K562 (cell line): ENCODE data around the gene GNAL. TPM values are rescaled to one million over a fixed set of nuclear protein-coding genes. Genes with fewer than 3 reads are reported as not detected.

ENCODE experiments used
- ATAC-seq: fragments of 200-7000 bp; cut with Tn5 transposase; 3 replicates; pipeline ENCODE4 v1.9.1; 2020; ENCODE audit warnings: moderate library complexity
- BruUV-seq: library from RNA; stranded (reverse); fragments of 400-500 nt; replicated peaks from 2 replicates; lab custom pipeline; 2021; lab: Mats Ljungman, UMichigan
- CTCF ChIA-PET: fragments of 300-600 bp; formaldehyde crosslinking; extraction: SDS; loops from one replicate; lab custom pipeline; 2021; ENCODE audit warnings: low intra/inter-chr PET ratio; lab: Yijun Ruan, JAX
- POLR2A ChIA-PET: fragments of 300-600, 350-650 bp; sonication (Branson Sonifier 250); formaldehyde crosslinking; extraction: SDS; loops from one replicate; lab custom pipeline; 2021; ENCODE audit warnings: antibody characterized with exemption, inconsistent platforms; lab: Yijun Ruan, JAX
- DNase-seq, 4 experiments: peaks; one replicate each; pipeline versions ENCODE4 v3.0.0 to v3.0.0-alpha.2; 2011 to 2018; ENCODE audit warnings: low spot score in 3 of 4, mixed read lengths in 3 of 4; ENCODE audit errors: extremely low read depth in 1 of 4
- FAIRE-seq: peaks from 2 replicates; lab custom pipeline; 2011; peaks lifted over from hg19 to GRCh38; lab: Jason Lieb, UNC
- H2AFZ ChIP-seq: 2 replicates; pipeline ENCODE4 v1.6.0; 2011; ENCODE audit warnings: low read depth, low read length, control low read depth, inconsistent platforms
- H3K27ac ChIP-seq: fragments of 200-600 bp; 3 replicates; pipeline ENCODE4 v1.8.0; 2011; ENCODE audit warnings: low read depth, mild to moderate bottlenecking, control low read depth, inconsistent platforms, low read length, moderate library complexity, mixed read lengths; ENCODE audit errors: extremely low read depth
- H3K27me3 ChIP-seq, 2 experiments: fragments of 300-600 bp in 1 of 2; 2 replicates in 1 of 2; 3 replicates in 1 of 2; pipeline versions ENCODE4 v1.6.0 to v1.8.0; 2011; ENCODE audit warnings: inconsistent platforms in 2 of 2, low read length in 2 of 2, mild to moderate bottlenecking in 1 of 2, mixed read lengths in 1 of 2, moderate library complexity in 1 of 2; ENCODE audit not compliant: control insufficient read depth in 2 of 2, insufficient read depth in 2 of 2
- H3K36me3 ChIP-seq: fragments of 300-600 bp; 3 replicates; pipeline ENCODE4 v1.8.0; 2011; ENCODE audit warnings: mild to moderate bottlenecking, low read length, inconsistent platforms; ENCODE audit not compliant: control insufficient read depth, insufficient read depth
- H3K4me1 ChIP-seq, 2 experiments: fragments of 200-600 bp in 1 of 2; replicated peaks in 1 of 2; 2 replicates in 1 of 2; 3 replicates in 1 of 2; pipeline versions ENCODE4 v1.5.1 to v1.8.0; 2011; ENCODE audit warnings: inconsistent platforms in 2 of 2, low read length in 2 of 2, mild to moderate bottlenecking in 1 of 2, mixed read lengths in 1 of 2, moderate library complexity in 1 of 2; ENCODE audit not compliant: control insufficient read depth in 2 of 2, insufficient read depth in 2 of 2
- H3K4me2 ChIP-seq: 2 replicates; pipeline ENCODE4 v1.6.1; 2011; ENCODE audit warnings: low read length, control low read depth, inconsistent platforms, mixed read lengths; ENCODE audit not compliant: insufficient read depth
- H3K4me3 ChIP-seq: fragments of 200-600 bp; sonication (generic), shearing (Covaris generic); 2 replicates; pipeline ENCODE4 v1.5.1; 2016; ENCODE audit warnings: control low read depth, inconsistent platforms
- H3K79me2 ChIP-seq: fragments of 200-600 bp; 3 replicates; pipeline ENCODE4 v1.8.0; 2011; ENCODE audit warnings: low read length, inconsistent platforms; ENCODE audit not compliant: control insufficient read depth, insufficient read depth
- H3K9ac ChIP-seq, 2 experiments: 2 replicates each; pipeline versions ENCODE4 v1.6.0 to v1.6.1; 2011; ENCODE audit warnings: low read depth in 2 of 2, low read length in 2 of 2, control low read depth in 1 of 2, inconsistent platforms in 1 of 2, mild to moderate bottlenecking in 1 of 2, mixed read lengths in 1 of 2; ENCODE audit not compliant: insufficient read depth in 1 of 2
- H3K9me1 ChIP-seq: one replicate; pipeline ENCODE4 v1.6.0; 2011; ENCODE audit warnings: inconsistent platforms, mild to moderate bottlenecking, low read length, moderate library complexity; ENCODE audit not compliant: control insufficient read depth, insufficient read depth
- H3K9me3 ChIP-seq: replicated peaks from 2 replicates; pipeline ENCODE4 v1.5.1; 2011; ENCODE audit warnings: low read depth, low read length, inconsistent platforms; ENCODE audit not compliant: control insufficient read depth, insufficient read depth
- H4K20me1 ChIP-seq: replicated peaks from 2 replicates; pipeline ENCODE4 v1.6.1; 2011; ENCODE audit warnings: low read length, inconsistent platforms, mixed read lengths; ENCODE audit not compliant: control insufficient read depth, insufficient read depth
- CCNT2 ChIP-seq: IDR thresholded peaks from 2 replicates; pipeline ENCODE4 v1.6.1; 2011; ENCODE audit warnings: borderline replicate concordance, low read depth, mild to moderate bottlenecking, moderate library complexity, mixed read lengths, low read length; ENCODE audit not compliant: insufficient read length; ENCODE audit errors: extremely low read depth
- CHD7 ChIP-seq: fragments of 200-600 bp; sonication (generic); IDR thresholded peaks from one replicate; pipeline ENCODE4 v1.6.1; 2012; ENCODE audit warnings: mild to moderate bottlenecking, low read depth, low read length, inconsistent platforms
- ELF2 ChIP-seq: fragments of 250-450 bp; sonication (Bioruptor Pico); IDR thresholded peaks from 2 replicates; pipeline ENCODE4 v1.5.0; 2021; ENCODE audit warnings: mild to moderate bottlenecking
- LCOR ChIP-seq: sonication (generic); formaldehyde crosslinking; IDR thresholded peaks from 2 replicates; pipeline ENCODE4 v1.8.0; 2022; ENCODE audit warnings: mild to moderate bottlenecking, missing genetic modification reagents
- MAFF ChIP-seq: IDR thresholded peaks from 2 replicates; pipeline ENCODE4 v1.6.1; 2012; ENCODE audit warnings: low read length, improper control_type of control experiment
- NBN ChIP-seq: fragments of 450-650 bp; IDR thresholded peaks from 2 replicates; pipeline ENCODE4 v1.6.1; 2016; ENCODE audit warnings: low read depth, mild to moderate bottlenecking
- PHB2 ChIP-seq: fragments of 450-650 bp; IDR thresholded peaks from 2 replicates; pipeline ENCODE4 v1.6.1; 2017; ENCODE audit warnings: low read depth
- RBM34 ChIP-seq: fragments of 200-400 bp; formaldehyde crosslinking; IDR thresholded peaks from 2 replicates; pipeline ENCODE4 v1.6.1; 2018; ENCODE audit warnings: low read length, borderline replicate concordance; ENCODE audit not compliant: insufficient read depth
- SFPQ ChIP-seq: fragments of 200-400 bp; formaldehyde crosslinking; IDR thresholded peaks from 2 replicates; pipeline ENCODE4 v1.6.1; 2017; ENCODE audit warnings: mild to moderate bottlenecking, low read depth, low read length, moderate library complexity
- ZNF57 ChIP-seq: fragments of 450-650 bp; formaldehyde crosslinking; IDR thresholded peaks from 2 replicates; pipeline ENCODE4 v1.4.0; 2020; ENCODE audit warnings: mild to moderate bottlenecking, moderate library complexity
- WGBS: fragments of 100-300 bp; shearing (Covaris generic); methylation state at CpG from one replicate; pipeline ENCODE4 v1.1.6; 2016; ENCODE audit warnings: low coverage, mixed read lengths; ENCODE audit not compliant: insufficient coverage; ENCODE audit errors: missing lambda C conversion rate; 5-methylcytosine and 5-hydroxymethylcytosine counted together
- in situ Hi-C: fragments of 300-500 bp; cut with MboI; formaldehyde crosslinking; loops from 4 replicates; pipeline ENCODE4 v1.15.0; 2018; ENCODE audit warnings: inconsistent platforms, mixed read lengths
- intact Hi-C: fragments of 100-400 bp; cut with micrococcal nuclease; formaldehyde crosslinking; loops from 2 replicates; pipeline ENCODE4 v1.14.2; 2022
- polyA plus RNA-seq, 8 experiments: library from polyadenylated mRNA; depleted of rRNA in 4 of 8; stranded (reverse) in 5 of 8; unstranded in 3 of 8; fragments of >200 nt; fragmentation: Nextera tagmentation in 2 of 8; fragmentation: Illumina TruSeq in 1 of 8; extraction: Ambion mirVana in 2 of 8; extraction: Trizol in 1 of 8; gene quantifications; 2 replicates each; pipeline versions ENCODE4 v1.2.1 to v1.2.3, GENCODE V29; 2011 to 2014; ENCODE audit warnings: inconsistent platforms in 1 of 8, missing spikeins in 1 of 8
- total RNA-seq, 7 experiments: library from RNA; depleted of rRNA in 6 of 7; stranded (reverse); fragments of >200 nt in 6 of 7; fragmentation: Illumina TruSeq in 2 of 7; extraction: Trizol in 2 of 7; gene quantifications; 2 replicates each; pipeline versions ENCODE4 v1.2.1 to v1.2.3, GENCODE V29; 2011 to 2021; ENCODE audit warnings: low replicate concordance in 1 of 7

Gene GNAL
- total and polyA plus RNA-seq, 9 of the 15 experiments (the other 6 are each of a cell fraction or from before 2014, with no cell fraction given), result under 0.01 to 0.10 (median 0.01) TPM; not detected in 5

GRCh38 chr18:11839556-11839955 is 150.5 kb downstream of the GNAL start:
- Histone ChIP-seq H3K79me2 (no peaks in the 10 kb centered on the region), H3K9me1 (no peaks in the 10 kb centered on the region), H3K27ac (no peak overlapping the region), H3K4me3 (no peak overlapping the region), H4K20me1 (no peaks in the 10 kb centered on the region), H3K36me3 (no peaks in the 10 kb centered on the region), H3K4me1 (peaks cover 0 to 3% of the 10 kb centered on the region in 2 experiments; a peak in 1 of 5 replicates), H3K27me3 (no peaks in the 10 kb centered on the region), H2AFZ (no peak overlapping the region), H3K9me3 (no peaks in the 10 kb centered on the region), H3K4me2 (no peak overlapping the region), H3K9ac (no peak overlapping the region)
- BruUV-seq, result no TSS peak
- POLR2A ChIA-PET, result interaction anchor here (0.6 to 1.1 kb wide), 4 partner anchors 8 to 156 kb away, joined by 3 to 4 read pairs (median 3); no protein-coding TSS in a partner anchor
- ATAC-seq (no peak), DNase-seq (no peak), FAIRE-seq (no peak)
- WGBS, result 40% methylated on average over 6 of the region's 6 CpGs
- CTCF ChIA-PET, result no interaction called here
- intact Hi-C loops, result no loop called here
- in situ Hi-C loops, result no loop called here
- TF ChIP-seq CCNT2 (no peak), RBM34 (no peak), NBN (no peak), ZNF57 (CRISPR knock-in tag) (no peak), CHD7 (no peak), LCOR (CRISPR knock-in tag) (no peak), MAFF (no peak), ELF2 (CRISPR knock-in tag) (no peak), PHB2 (no peak), SFPQ (no peak)
